ENCODE data around the gene SLX4.

SLX4 gene

DNA sequence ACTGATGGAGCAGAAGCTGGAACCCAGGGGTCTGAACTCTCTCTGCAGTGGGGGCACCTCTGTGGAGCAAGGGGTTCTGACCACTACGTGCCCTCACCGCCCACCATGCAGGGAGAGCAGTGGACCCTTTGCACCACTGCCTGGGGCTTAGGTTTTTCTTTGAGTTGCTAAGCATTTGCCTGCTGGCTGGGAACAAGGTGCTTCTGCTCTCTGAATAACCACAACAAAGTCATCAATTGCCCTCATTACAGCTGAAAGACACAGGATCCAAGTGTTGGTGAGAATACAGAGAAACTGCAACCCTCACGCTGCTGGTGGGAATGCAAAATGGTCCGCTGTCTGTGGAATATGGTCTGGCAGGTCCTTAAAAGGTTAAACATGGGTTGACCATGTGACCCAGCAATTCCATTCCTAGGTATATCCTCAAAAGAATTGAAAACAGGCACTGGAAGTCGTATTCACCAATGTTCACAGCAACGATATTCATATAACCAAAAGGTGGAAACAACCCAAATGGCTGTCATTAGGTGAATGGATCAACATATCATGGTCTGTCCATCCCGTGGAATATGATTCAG is 57.0 kb downstream of the SLX4 start:
- TF ChIP-seq, protein P1, sequence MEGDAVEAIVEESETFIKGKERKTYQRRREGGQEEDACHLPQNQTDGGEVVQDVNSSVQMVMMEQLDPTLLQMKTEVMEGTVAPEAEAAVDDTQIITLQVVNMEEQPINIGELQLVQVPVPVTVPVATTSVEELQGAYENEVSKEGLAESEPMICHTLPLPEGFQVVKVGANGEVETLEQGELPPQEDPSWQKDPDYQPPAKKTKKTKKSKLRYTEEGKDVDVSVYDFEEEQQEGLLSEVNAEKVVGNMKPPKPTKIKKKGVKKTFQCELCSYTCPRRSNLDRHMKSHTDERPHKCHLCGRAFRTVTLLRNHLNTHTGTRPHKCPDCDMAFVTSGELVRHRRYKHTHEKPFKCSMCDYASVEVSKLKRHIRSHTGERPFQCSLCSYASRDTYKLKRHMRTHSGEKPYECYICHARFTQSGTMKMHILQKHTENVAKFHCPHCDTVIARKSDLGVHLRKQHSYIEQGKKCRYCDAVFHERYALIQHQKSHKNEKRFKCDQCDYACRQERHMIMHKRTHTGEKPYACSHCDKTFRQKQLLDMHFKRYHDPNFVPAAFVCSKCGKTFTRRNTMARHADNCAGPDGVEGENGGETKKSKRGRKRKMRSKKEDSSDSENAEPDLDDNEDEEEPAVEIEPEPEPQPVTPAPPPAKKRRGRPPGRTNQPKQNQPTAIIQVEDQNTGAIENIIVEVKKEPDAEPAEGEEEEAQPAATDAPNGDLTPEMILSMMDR (IDR thresholded peaks at IDR 0.05; ENCODE audit: extremely low read depth, missing control alignments) = no peak
- DNase-seq (ENCODE audit: low spot score) = no peak

DNA sequence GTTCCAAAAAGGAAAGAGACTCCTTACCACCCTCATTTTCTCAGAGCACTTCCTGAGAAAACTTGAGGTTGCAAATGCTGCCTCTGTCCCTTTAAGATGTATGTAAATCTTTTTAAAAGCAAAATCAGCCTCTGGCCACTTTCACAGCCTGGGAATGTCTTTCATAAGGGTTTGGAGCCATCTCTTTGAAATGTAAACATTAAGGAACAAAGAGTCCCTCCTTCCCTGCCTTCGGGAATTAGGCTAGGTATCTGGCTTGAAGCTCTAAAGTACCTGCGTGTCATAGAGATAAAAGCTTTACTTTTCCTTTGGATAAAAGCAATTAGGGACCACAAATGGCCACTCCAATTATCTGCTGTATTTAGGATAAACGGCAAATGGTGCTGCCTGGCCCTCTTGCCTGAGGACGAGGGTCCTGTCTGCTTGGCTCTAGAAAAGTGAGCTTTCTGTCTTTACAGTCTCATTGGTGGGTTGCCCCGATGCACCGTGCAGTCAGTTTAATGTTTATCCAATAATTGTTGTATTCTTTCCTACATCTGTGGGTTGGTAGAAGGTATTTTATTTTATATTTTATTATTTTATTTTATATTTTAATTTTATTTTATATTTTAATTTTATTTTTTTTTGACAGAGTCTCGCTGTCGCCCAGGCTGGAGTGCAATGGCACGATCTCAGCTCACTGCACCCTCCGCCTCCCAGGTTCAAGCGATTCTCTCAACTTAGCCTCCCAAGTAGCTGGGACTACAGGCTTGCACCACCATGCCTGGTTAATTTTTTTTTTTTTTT is 58.1 kb downstream of the SLX4 start:
- TF ChIP-seq, protein P1 (IDR thresholded peaks at IDR 0.05; ENCODE audit: extremely low read depth, missing control alignments) = no peak
- no peak for DNase-seq (ENCODE audit: low spot score)

DNA sequence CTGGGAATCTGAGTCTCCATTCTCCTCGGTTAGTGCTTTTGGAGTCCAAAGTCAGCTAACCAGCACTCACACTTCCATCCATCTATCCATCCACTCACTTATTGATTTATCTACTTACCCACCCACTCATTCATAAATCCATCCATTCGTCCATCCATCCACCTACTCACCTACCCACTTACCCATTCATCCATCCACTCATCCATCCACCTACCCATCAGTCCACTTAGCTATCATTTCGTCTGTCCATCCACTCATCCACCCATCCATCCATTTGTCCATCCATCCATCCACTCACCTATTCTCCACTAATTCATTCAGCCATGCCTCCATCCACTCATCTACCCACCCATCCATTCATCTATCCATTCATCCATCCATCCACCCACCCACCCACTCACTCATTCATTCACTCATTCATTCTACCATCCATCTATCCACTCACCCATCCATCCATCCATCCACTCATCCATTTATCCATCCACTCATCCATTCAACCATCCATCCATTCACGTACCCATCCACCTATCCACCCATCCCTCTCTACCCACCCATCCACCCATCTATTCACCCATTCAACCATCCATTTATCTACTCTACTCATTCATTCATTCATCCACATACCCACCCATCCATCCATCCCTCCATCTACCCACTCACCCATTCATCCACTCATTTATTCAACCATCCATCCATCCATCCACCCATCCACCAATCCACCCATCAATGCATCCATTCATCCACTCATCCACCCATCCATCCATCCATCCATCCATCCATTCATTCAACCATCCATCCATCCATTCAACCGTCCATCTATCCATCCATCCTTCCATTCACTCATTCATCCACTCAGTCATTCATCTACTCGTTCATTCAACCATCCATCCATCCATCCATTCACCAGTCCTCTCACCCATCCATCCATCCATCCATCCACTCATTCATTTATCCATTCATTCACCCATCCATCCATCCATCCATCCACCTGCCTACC is 60.3 kb downstream of the SLX4 start:
- no peak for DNase-seq (ENCODE audit: low spot score)
- TF ChIP-seq, protein P1 (IDR thresholded peaks at IDR 0.05; ENCODE audit: extremely low read depth, missing control alignments) = no peak

DNA sequence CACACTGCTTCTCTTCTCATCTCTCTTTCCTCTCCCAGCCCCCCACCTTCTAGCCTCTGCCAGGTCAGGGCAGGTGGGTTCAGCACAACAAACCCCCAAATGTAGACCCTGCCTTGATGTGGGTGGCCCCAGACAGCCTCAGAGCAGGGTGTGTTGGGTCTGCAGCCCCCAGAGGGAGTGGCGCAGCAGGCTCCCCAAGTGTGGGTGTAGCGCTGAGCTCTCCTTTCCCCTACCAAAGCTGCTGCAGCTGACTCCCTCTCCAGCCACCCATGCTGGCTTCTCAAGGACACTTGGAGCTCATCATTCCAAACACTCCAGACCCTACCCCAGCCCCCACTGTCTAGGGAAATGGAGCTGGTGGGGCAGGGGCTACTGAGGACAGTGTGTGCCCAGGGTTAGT is 61.5 kb downstream of the SLX4 start:
- TF ChIP-seq, protein P1 (IDR thresholded peaks at IDR 0.05; ENCODE audit: extremely low read depth, missing control alignments) = no peak

DNA sequence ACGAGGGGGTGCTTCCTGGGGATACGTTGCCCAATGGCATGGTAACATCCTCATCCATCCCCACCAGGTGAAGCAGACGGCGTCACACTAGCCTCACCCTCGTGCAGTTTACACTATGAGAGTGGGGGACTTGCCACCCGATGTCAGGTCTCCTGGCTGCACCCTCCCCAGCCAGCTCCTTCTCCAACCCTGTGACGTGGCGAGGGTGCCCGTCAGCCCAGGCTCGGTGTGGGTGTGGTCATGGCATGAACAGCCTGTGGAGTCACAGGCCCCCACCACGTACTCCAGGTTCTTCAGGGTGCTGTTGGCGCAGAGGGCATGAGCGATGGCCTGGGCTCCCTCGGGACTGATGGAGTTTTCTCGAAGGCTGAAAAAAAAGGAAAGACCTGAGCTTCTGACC is 62.5 kb downstream of the SLX4 start:
- no peak for DNase-seq (ENCODE audit: low spot score)
- TF ChIP-seq, protein P1 (IDR thresholded peaks at IDR 0.05; ENCODE audit: extremely low read depth, missing control alignments) = no peak

More for the DNA sequence above, 61.5 kb downstream of the SLX4 start:
- no peak for DNase-seq (ENCODE audit: low spot score)

DNA sequence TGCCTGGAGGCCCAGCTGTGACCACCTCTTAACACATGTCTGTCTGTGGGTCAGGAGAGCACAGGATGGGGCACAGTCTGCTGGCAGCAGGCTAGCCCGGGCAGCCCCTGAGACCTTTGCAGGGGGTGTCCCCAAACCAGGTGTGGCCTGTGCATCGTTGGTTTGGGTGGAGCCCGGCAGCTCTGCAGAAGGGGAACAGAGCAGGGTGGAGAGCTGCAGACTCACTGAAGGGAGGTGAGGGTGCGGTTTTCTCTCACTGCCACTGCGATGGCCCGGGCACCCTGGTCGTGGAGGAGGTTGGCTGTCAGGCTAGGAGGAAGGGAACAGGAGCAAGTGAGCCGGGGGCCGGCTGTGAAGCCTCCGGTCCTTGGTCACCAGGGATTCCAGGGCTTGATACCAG is 63.0 kb downstream of the SLX4 start:
- TF ChIP-seq, protein P1 (IDR thresholded peaks at IDR 0.05; ENCODE audit: extremely low read depth, missing control alignments) = no peak
- DNase-seq (ENCODE audit: low spot score) = no peak

Data from GM20000 (cell line).